22Rv1 (cell line): ENCODE measurements around the gene OR1J2.

Experiments
- ZFX ChIP-seq: fragments of 450-650 bp; IDR thresholded peaks from 2 replicates; pipeline ENCODE4 v1.6.1; 2017; ENCODE audit warnings: antibody characterized with exemption, borderline replicate concordance
- TF ChIP-seq, protein P1 (sequence below): fragments of 450-650 bp; IDR thresholded peaks from 2 replicates; pipeline ENCODE4 v1.5.1; 2017; ENCODE audit warnings: mild to moderate bottlenecking

GRCh38 chr9:122474561-122474960, 36.0 kb upstream of the OR1J2 start:
- TF ChIP-seq, protein P1, sequence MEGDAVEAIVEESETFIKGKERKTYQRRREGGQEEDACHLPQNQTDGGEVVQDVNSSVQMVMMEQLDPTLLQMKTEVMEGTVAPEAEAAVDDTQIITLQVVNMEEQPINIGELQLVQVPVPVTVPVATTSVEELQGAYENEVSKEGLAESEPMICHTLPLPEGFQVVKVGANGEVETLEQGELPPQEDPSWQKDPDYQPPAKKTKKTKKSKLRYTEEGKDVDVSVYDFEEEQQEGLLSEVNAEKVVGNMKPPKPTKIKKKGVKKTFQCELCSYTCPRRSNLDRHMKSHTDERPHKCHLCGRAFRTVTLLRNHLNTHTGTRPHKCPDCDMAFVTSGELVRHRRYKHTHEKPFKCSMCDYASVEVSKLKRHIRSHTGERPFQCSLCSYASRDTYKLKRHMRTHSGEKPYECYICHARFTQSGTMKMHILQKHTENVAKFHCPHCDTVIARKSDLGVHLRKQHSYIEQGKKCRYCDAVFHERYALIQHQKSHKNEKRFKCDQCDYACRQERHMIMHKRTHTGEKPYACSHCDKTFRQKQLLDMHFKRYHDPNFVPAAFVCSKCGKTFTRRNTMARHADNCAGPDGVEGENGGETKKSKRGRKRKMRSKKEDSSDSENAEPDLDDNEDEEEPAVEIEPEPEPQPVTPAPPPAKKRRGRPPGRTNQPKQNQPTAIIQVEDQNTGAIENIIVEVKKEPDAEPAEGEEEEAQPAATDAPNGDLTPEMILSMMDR: no peak
- TF ChIP-seq ZFX: no peak
